ENCODE results near the gene PHEX.

The PHEX gene

GRCh38 chrX:22206781-22207180, 174.7 kb downstream of the PHEX start:
- TF ChIP-seq CTCF (IDR thresholded peaks at IDR 0.05; ENCODE audit: low read depth, low read length, missing control alignments) = no peak
- no peak overlapping the region for H3K4me3 ChIP-seq (ENCODE audit: low read depth, low read length)
- DNase-seq (ENCODE audit: low read depth) = no peak
- in situ Hi-C loops (cut with HindIII; ENCODE audit: low sequenced_read_pairs) = no loop called here

- TF ChIP-seq CTCF (IDR thresholded peaks at IDR 0.05; ENCODE audit: low read depth, low read length, missing control alignments) = no peak
- DNase-seq (ENCODE audit: low read depth) = no peak
- in situ Hi-C loops (cut with HindIII; ENCODE audit: low sequenced_read_pairs) = no loop called here
- H3K4me3 ChIP-seq (ENCODE audit: low read depth, low read length) = no peak overlapping the region
These were observed 188.8 kb downstream of the PHEX start for GRCh38 chrX:22220941-22221340.

- TF ChIP-seq CTCF (IDR thresholded peaks at IDR 0.05; ENCODE audit: low read depth, low read length, missing control alignments) = no peak
- DNase-seq (ENCODE audit: low read depth) = no peak
- H3K4me3 ChIP-seq (ENCODE audit: low read depth, low read length) = no peak overlapping the region
- in situ Hi-C loops (cut with HindIII; ENCODE audit: low sequenced_read_pairs) = no loop called here
These were observed 202.3 kb downstream of the PHEX start for GRCh38 chrX:22234380-22234779.

- TF ChIP-seq CTCF (IDR thresholded peaks at IDR 0.05; ENCODE audit: low read depth, low read length, missing control alignments) = no peak
- DNase-seq (ENCODE audit: low read depth) = no peak
- in situ Hi-C loops (cut with HindIII; ENCODE audit: low sequenced_read_pairs) = no loop called here
- H3K4me3 ChIP-seq (ENCODE audit: low read depth, low read length) = no peak overlapping the region
These were observed 205.4 kb downstream of the PHEX start for GRCh38 chrX:22237479-22237878.

GRCh38 chrX:22246620-22247019, 214.5 kb downstream of the PHEX start:
- DNase-seq (ENCODE audit: low read depth) = no peak
- no peak for TF ChIP-seq CTCF (IDR thresholded peaks at IDR 0.05; ENCODE audit: low read depth, low read length, missing control alignments)
- in situ Hi-C loops (cut with HindIII; ENCODE audit: low sequenced_read_pairs) = no loop called here
- H3K4me3 ChIP-seq (ENCODE audit: low read depth, low read length) = no peak overlapping the region

GRCh38 chrX:22247169-22247568, 215.0 kb downstream of the PHEX start:
- in situ Hi-C loops (cut with HindIII; ENCODE audit: low sequenced_read_pairs) = no loop called here
- TF ChIP-seq CTCF (IDR thresholded peaks at IDR 0.05; ENCODE audit: low read depth, low read length, missing control alignments) = no peak
- H3K4me3 ChIP-seq (ENCODE audit: low read depth, low read length) = no peak overlapping the region
- no peak for DNase-seq (ENCODE audit: low read depth)

- TF ChIP-seq CTCF (IDR thresholded peaks at IDR 0.05; ENCODE audit: low read depth, low read length, missing control alignments) = no peak
- no peak for DNase-seq (ENCODE audit: low read depth)
- H3K4me3 ChIP-seq (ENCODE audit: low read depth, low read length) = no peak overlapping the region
- in situ Hi-C loops (cut with HindIII; ENCODE audit: low sequenced_read_pairs) = no loop called here
These were observed 216.3 kb downstream of the PHEX start for GRCh38 chrX:22248401-22248800.
